ENCODE data around the gene MICB.
"Not testable (repeated sequence)": the region's sequence is repeated elsewhere in the genome, so short reads cannot be mapped to it uniquely, and the experiment has no call there.

MICB gene

DNA sequence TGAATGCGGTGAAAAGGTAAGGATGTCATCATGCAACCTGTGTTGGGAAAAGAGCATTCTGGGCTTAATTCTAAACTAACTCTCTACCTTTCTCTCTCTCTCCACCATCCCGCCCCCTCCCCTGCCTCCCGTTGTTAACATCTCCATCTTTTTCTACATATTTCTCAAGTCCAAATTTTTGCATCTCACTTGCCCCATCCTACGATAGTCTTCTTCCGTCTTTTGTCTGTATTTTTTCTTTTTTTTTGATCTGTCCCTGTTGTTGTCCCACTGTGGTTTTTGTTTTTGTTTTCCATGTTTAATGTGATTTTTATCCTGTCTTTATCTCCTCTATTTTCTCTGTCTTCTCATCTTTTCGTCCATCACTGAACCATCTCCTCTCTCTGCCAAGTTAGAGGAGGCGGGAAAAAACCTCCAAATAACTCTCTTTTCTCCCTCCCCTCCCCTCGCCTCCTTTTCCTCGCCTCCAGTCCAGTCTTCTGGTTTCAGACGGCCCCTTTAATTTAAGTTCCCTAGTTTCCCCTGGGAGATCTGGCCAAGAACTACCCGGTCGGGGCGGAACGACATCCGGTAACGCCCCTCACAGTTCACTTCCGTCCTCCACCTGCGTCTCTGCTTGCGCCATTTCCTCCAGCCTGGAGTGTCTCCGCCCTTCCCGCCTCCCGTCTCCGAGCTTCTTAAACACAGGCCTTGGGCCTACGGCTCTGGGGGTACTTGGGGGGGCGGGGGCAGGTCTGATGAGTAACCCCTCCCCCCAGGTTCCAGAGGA is 49.2 kb downstream of the MICB start, which contains the start of gene NFKBIL1:
Gene NFKBIL1, plus strand, starts transcription at position 651 of the 769 bp plus-strand sequence. Its CDS starts 87 bp downstream, at position 738.
- TF ChIP-seq, protein P1, sequence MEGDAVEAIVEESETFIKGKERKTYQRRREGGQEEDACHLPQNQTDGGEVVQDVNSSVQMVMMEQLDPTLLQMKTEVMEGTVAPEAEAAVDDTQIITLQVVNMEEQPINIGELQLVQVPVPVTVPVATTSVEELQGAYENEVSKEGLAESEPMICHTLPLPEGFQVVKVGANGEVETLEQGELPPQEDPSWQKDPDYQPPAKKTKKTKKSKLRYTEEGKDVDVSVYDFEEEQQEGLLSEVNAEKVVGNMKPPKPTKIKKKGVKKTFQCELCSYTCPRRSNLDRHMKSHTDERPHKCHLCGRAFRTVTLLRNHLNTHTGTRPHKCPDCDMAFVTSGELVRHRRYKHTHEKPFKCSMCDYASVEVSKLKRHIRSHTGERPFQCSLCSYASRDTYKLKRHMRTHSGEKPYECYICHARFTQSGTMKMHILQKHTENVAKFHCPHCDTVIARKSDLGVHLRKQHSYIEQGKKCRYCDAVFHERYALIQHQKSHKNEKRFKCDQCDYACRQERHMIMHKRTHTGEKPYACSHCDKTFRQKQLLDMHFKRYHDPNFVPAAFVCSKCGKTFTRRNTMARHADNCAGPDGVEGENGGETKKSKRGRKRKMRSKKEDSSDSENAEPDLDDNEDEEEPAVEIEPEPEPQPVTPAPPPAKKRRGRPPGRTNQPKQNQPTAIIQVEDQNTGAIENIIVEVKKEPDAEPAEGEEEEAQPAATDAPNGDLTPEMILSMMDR (IDR thresholded peaks at IDR 0.05; ENCODE audit: insufficient read depth, low read depth, low read length, missing control alignments): no peak
- peak; percentile 98 for DNase-seq (ENCODE audit: low read depth)
- H3K4me3 ChIP-seq (ENCODE audit: low read length): peak within 1 kb of the TSS; percentile 54

DNA sequence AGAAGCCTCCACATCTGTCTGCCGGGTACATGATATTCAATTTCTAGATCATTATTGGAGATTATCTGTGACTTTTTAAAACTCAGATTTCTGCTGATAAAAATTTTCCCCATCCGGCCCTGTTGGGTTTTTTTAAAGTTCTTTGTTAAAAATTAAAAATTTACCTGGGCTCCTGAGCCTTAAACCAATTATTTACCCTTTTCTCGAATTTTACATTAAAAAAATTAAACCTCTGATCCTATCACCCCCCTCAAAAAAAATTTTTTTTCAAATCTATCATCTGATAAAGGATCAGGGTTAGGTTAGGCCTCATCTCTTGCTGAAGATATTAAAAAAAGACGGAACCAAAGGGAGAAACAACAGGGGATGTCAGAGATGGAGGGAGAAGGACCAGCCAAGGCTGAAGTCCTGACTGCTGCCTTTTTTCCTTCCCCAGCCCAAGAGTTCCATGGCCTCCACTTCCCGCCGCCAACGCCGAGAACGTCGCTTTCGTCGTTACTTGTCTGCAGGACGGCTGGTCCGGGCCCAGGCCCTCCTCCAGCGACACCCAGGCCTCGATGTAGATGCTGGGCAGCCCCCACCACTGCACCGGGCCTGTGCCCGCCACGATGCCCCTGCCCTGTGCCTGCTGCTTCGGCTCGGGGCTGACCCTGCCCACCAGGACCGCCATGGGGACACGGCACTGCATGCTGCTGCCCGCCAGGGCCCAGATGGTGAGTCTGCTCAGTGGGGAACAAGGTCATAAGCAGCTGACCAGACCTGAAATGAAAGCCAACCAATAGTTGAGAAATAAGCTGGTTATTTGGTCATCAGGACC is 50.0 kb downstream of the MICB start:
- DNase-seq (ENCODE audit: low read depth): no peak
- TF ChIP-seq, protein P1 (IDR thresholded peaks at IDR 0.05; ENCODE audit: insufficient read depth, low read depth, low read length, missing control alignments): no peak
- peak overlapping the region; percentile 54 for H3K4me3 ChIP-seq (ENCODE audit: low read length)

GRCh38 chr6:31548544-31548873 is 50.6 kb downstream of the MICB start:
- TF ChIP-seq, protein P1 (IDR thresholded peaks at IDR 0.05; ENCODE audit: insufficient read depth, low read depth, low read length, missing control alignments): no peak
- H3K4me3 ChIP-seq (ENCODE audit: low read length): peak overlapping the region; percentile 54
- DNase-seq (ENCODE audit: low read depth): no peak

GRCh38 chr6:31551371-31551770 is 53.4 kb downstream of the MICB start:
- TF ChIP-seq, protein P1 (IDR thresholded peaks at IDR 0.05; ENCODE audit: insufficient read depth, low read depth, low read length, missing control alignments): peak; percentile 31
- DNase-seq (ENCODE audit: low read depth): peak; percentile 60
- not testable (repeated sequence) for H3K4me3 ChIP-seq (ENCODE audit: low read length)

DNA sequence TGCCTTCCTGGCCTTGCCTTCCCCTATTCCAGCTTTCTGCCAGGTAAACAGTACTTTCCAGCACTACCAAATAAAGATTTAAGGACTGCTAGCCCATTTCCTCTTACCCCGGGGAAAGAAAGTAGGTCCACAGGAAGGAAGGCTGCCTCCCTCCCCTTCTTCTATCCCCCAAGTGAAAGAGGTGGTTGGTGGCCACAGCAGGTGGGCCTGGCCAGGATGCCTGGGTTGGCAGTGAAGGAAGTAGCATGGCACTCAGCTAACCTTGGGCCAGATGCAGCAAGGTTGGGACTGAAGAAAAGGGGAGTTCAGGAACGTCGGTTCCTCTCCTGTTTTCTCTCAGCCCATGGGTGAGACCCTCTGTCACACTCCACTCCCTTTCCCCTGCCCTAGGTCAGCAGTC is 58.4 kb downstream of the MICB start:
- DNase-seq (ENCODE audit: low read depth): no peak
- TF ChIP-seq, protein P1 (IDR thresholded peaks at IDR 0.05; ENCODE audit: insufficient read depth, low read depth, low read length, missing control alignments): no peak
- no peak overlapping the region for H3K4me3 ChIP-seq (ENCODE audit: low read length)

- DNase-seq (ENCODE audit: low read depth): no peak
- no peak overlapping the region for H3K4me3 ChIP-seq (ENCODE audit: low read length)
- TF ChIP-seq, protein P1 (IDR thresholded peaks at IDR 0.05; ENCODE audit: insufficient read depth, low read depth, low read length, missing control alignments): no peak
Measured at GRCh38 chr6:31557443-31558317, 59.7 kb downstream of the MICB start.
